ES-I3 (cell line): ENCODE results near the gene CLCA2.

Experiments used
- H3K36me3 ChIP-seq: 2 replicates; pipeline ENCODE4 v1.6.1; 2013; ENCODE audit warnings: mild to moderate bottlenecking, low read length, control low read depth, moderate library complexity; ENCODE audit not compliant: insufficient read depth
- H3K4me1 ChIP-seq: 2 replicates; pipeline ENCODE4 v1.6.1; 2013; ENCODE audit warnings: mild to moderate bottlenecking, control low read depth, low read length; ENCODE audit not compliant: insufficient read depth
- H3K9ac ChIP-seq: 2 replicates; pipeline ENCODE4 v1.6.1; 2013; ENCODE audit warnings: low read depth, mild to moderate bottlenecking, low read length, moderate library complexity
- H3K9me3 ChIP-seq: 2 replicates; pipeline ENCODE4 v1.6.1; 2013; ENCODE audit warnings: mild to moderate bottlenecking, low read length, moderate library complexity; ENCODE audit not compliant: control insufficient read depth, insufficient read depth

The CLCA2 gene

DNA sequence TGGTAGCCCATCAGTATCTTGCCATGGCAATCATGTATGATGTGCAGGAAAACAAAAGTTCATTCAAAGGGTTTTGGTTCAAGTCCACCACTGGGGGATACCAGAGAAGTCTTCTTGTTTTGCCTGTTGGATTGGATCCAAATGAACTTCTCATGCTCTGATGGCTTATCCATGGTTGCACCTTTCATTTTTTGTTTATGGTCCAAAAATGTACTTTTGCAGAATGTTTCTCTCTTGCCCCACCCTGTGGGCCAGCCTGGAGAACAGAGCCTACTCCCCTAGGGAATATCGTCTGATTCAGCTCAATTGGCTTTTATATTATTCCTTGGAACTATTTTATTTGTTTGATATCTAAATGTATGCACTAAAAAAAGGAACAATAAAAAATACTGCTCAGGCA is 24.7 kb downstream of the CLCA2 start:
- Histone ChIP-seq H3K9ac (no peak overlapping the region), H3K9me3 (no peaks in the 10 kb centered on the region), H3K36me3 (no peaks in the 10 kb centered on the region), H3K4me1 (no peaks in the 10 kb centered on the region)

DNA sequence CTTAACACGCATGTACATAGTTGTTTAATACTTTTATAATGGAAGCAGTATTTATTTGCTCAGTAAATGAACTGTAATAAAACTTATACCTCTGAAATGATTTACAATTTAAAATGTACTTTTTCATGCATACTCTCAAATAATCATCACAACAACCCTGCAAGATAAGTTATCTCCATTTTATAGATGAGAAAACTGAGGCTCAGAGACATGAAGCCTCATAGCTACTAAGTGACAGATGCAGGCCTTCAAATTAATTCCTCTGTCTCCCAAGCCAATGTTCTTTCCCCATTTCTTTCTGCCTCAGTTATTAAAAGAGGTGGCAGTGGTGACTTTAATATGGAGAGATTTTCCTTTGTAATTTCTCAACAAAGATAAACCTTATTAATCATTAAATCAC is 25.1 kb downstream of the CLCA2 start:
- Histone ChIP-seq H3K9me3 (no peaks in the 10 kb centered on the region), H3K4me1 (no peaks in the 10 kb centered on the region), H3K9ac (no peak overlapping the region), H3K36me3 (no peaks in the 10 kb centered on the region)

DNA sequence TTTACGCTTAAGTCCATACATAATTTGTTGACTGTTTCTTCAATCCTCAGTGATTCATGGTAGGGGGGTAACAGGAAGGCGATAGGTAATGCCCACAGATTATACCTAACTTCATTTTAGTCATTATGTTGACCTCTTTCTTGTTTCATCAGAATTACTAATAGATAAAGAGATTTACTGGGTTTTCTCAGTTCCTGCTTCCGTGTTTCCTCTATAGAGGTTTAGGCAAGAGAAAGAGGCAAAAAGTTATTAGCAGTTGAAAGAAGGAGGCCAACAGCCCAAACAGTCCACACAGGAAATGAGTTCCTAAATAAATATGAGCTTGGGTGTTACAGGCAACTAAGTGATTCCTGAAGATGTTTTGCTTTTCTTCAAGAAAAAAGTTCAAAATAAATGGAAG is 26.9 kb downstream of the CLCA2 start:
- Histone ChIP-seq H3K9ac (no peak overlapping the region), H3K36me3 (no peaks in the 10 kb centered on the region), H3K4me1 (no peaks in the 10 kb centered on the region), H3K9me3 (no peaks in the 10 kb centered on the region)

DNA sequence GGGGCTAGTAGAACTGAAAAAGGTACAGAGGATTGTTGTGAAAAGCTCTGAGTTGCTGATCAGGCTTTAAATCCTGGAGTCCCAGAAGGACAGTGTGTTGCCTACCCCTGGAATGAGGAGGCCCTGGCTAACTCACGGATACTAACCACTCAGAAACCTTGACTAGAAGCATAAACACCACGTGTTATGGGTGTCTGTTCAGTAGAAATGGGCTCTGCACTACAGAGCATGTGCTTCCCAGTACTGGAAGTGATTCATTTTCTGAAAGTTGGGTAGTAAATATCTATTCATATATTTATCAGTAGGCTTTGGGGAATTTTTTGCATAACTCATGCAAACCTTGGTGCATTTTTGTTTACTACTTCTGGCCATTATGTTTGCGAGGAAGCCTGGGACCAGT is 29.7 kb downstream of the CLCA2 start:
- Histone ChIP-seq H3K9ac (no peak overlapping the region), H3K4me1 (no peaks in the 10 kb centered on the region), H3K36me3 (no peaks in the 10 kb centered on the region), H3K9me3 (no peaks in the 10 kb centered on the region)

DNA sequence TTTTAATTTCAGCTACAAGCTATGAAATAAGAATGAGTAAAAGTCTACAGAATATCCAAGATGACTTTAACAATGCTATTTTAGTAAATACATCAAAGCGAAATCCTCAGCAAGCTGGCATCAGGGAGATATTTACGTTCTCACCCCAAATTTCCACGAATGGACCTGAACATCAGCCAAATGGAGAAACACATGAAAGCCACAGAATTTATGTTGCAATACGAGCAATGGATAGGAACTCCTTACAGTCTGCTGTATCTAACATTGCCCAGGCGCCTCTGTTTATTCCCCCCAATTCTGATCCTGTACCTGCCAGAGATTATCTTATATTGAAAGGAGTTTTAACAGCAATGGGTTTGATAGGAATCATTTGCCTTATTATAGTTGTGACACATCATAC is 31.1 kb downstream of the CLCA2 start:
- Histone ChIP-seq H3K4me1 (no peaks in the 10 kb centered on the region), H3K9ac (no peak overlapping the region)

DNA sequence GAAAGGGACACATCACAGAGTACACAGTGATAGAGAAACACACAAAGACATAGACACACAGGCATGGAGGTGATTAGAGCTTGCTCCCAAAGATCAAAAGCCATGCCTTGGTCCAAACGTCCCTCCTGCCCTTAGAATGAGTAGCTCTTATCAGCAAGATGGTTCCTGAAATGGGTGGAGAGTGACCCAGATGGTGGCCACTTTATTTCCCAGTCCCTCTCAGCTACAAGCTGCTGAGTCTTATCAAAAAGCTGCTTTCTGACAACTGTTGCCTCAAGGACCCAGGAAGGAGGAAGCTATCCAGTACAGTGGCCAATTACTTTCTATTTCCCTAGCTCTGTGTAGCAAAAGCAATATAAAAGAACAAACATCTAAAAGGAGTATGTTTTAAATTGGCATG is 37.0 kb downstream of the CLCA2 start:
- Histone ChIP-seq H3K4me1 (no peaks in the 10 kb centered on the region), H3K9me3 (no peaks in the 10 kb centered on the region), H3K9ac (no peak overlapping the region), H3K36me3 (no peaks in the 10 kb centered on the region)

More for the DNA sequence above, 31.1 kb downstream of the CLCA2 start:
- no peaks in the 10 kb centered on the region for H3K9me3 ChIP-seq
- no peaks in the 10 kb centered on the region for H3K36me3 ChIP-seq

DNA sequence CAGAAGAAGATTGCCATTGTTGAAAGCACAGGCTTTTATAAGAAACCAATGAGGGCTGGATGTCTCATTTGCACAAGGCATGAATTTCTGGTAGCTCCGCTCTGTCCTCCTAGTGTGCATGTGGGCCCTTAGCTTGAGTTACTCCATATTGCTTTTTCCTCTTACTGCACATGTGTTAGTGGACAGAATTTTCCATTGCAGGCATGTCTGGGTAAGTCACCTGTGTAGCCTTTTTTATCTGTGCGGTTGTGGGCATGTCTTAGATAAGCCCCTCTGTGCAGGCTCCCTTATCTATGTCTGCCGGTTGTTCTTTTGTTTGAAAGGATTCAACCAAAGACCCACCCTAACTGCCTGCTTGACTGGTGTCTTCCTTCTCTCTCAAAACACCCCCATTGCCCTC is 37.5 kb downstream of the CLCA2 start:
- Histone ChIP-seq H3K9me3 (no peaks in the 10 kb centered on the region), H3K9ac (no peak overlapping the region), H3K36me3 (no peaks in the 10 kb centered on the region), H3K4me1 (no peaks in the 10 kb centered on the region)

DNA sequence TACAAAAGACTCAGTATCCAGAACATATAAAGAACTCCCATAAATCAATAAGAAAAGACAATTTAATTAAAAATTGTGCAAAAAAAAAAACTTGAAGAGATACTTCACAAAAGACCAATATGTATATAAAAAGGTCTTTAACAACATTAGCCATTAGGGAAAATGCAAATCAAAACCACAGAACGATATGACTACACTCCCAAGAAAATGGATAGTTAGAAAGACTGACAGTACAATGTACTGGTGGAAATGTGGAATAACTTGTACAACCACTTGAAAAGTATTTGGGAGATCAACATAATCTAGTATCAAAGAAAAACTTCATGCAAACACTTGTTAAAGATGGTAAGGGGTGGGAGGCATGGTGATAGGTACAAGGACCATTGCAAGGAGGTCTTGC is 40.8 kb downstream of the CLCA2 start:
- no peak overlapping the region for H3K9ac ChIP-seq
- no peaks in the 10 kb centered on the region for H3K4me1 ChIP-seq
- no peaks in the 10 kb centered on the region for H3K36me3 ChIP-seq
- no peaks in the 10 kb centered on the region for H3K9me3 ChIP-seq

DNA sequence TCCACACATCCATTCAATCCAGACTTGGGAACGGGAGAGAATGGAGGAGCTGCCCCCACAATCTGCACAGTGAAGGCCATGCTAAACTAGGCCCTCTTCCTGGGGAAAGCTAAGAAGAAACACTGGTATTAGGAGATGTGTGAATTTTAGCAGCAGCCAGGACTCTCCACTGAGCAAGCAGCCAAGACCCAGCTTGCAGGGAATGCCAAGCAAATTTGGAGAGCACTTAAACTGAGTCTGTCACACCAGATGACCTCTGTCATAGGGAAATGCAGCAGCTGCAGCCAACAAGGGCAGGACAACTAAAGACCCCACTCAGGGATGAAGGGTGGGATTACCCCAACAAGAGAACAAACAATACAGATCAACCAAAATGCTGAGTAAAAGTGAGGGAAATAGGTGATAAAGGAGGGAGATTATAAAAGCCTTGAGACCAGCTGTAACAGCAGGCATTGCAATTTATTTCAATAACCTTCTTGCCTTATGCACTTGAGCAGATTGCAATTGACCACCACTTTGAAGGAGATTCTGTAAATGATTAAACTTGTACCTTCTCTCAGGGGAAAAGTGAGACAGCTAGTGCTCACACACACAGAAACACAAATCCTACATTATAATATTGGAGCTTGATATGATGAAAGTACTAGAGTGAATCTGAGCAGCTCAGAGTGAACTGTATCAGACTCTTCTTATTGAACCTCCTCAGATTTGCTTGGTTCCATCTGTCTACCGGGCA is 42.3 kb downstream of the CLCA2 start:
- Histone ChIP-seq H3K9ac (no peak overlapping the region), H3K36me3 (no peaks in the 10 kb centered on the region), H3K4me1 (no peaks in the 10 kb centered on the region), H3K9me3 (no peaks in the 10 kb centered on the region)

DNA sequence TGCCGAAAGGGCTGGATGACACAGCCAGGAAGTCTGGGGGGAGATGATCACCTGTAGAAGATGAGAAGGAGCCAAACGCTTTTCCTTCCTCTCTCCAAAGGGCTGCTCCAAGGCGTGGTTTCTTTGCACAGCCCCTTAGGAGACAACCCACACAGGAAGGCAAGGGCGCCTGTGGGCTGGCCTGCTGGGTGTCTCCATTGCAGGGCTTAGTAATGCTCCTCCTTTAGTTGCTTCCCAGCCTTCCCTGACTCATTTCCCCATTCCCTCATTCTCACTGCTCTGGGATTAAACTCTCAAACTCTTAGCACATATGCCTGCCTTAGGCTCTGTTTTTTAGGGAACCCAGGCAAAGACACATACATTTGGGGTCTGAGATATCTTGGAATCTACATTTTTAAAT is 43.0 kb downstream of the CLCA2 start:
- Histone ChIP-seq H3K9ac (no peak overlapping the region), H3K36me3 (no peaks in the 10 kb centered on the region), H3K9me3 (no peaks in the 10 kb centered on the region), H3K4me1 (no peaks in the 10 kb centered on the region)

DNA sequence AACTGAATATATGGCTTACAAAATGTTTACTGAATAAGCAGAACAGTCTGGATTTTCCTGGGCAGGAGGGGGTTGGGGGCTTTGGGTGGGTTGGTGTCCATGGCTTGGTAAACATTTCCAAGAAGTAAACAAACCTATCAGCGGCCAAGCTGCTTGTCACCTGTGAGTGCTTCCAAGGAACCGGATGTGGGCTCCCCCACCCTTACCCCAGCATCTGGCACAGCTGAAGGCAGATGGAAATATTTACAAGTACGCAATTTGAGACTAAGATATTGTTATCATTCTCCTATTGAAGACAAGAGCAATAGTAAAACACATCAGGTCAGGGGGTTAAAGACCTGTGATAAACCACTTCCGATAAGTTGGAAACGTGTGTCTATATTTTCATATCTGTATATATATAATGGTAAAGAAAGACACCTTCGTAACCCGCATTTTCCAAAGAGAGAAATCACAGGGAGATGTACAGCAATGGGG is 44.6 kb downstream of the CLCA2 start, which contains the start of gene CLCA1:
TSS of gene CLCA1 (plus strand) at position 427 of the 477 bp plus-strand sequence. CDS start at position 472, 45 bp downstream.
- no peaks in the 10 kb centered on the region for H3K4me1 ChIP-seq
- no peaks in the 10 kb centered on the region for H3K9me3 ChIP-seq
- H3K36me3 ChIP-seq = no peaks in the 10 kb centered on the region
- no peak within 1 kb of the TSS for H3K9ac ChIP-seq

DNA sequence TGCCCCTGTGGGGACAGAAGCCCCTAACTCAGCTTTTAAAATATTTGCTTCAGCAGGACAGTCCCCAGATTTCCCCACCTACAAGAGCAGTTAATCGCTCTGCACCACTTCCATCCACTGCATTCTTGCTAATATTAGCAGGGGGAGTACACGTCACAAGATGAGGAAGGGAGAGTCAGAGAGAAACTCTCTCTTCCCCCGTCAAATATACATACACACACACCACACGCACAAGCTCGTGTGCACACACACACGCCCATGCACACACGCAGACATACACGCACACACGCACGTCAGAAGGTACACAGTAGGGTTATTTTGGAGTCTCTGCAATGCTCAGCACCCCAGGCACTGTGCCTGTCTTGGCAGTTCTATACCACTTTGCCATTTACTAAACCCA is 46.9 kb downstream of the CLCA2 start:
- Histone ChIP-seq H3K4me1 (no peaks in the 10 kb centered on the region), H3K9me3 (no peaks in the 10 kb centered on the region), H3K9ac (no peak overlapping the region), H3K36me3 (no peaks in the 10 kb centered on the region)

DNA sequence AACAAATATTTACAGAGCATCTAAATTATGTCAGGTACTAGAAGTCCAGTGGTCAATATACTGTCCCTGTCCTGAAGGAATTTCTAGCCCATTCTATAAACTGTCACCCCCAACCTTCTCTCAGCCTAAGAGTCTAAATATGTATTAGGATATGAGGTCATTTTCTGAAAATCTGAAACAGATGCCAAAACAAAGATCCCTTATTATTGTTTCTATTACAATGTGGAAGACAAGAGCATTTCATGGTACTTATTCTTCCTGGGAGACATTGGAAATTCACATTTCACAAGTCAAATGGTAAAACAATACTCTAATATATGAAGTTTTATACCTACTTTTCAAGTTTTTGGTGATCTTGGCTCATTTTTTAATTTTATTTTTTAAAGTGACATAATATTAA is 47.3 kb downstream of the CLCA2 start:
- Histone ChIP-seq H3K4me1 (no peaks in the 10 kb centered on the region), H3K9ac (no peak overlapping the region), H3K9me3 (no peaks in the 10 kb centered on the region), H3K36me3 (no peaks in the 10 kb centered on the region)

DNA sequence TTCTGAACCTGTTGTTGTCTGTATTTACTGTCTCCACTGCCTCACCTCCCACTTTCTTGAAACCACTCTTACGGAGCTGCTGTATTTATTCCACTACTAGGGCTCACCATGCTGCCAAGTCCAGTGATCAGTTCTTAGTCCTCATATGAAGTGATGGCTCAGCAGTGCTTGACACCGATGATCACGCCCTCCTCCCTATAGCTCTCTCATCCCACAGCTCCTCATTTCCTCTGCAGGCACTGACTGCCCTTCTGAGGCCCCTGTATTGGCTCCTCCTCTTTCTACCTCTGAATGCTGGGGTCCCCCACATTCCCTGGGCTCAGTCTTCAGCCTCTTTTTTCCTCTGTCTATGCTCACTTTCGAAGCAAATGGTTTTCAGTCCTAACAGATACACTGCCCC is 48.2 kb downstream of the CLCA2 start:
- Histone ChIP-seq H3K36me3 (no peaks in the 10 kb centered on the region), H3K4me1 (no peaks in the 10 kb centered on the region), H3K9me3 (no peaks in the 10 kb centered on the region), H3K9ac (no peak overlapping the region)

DNA sequence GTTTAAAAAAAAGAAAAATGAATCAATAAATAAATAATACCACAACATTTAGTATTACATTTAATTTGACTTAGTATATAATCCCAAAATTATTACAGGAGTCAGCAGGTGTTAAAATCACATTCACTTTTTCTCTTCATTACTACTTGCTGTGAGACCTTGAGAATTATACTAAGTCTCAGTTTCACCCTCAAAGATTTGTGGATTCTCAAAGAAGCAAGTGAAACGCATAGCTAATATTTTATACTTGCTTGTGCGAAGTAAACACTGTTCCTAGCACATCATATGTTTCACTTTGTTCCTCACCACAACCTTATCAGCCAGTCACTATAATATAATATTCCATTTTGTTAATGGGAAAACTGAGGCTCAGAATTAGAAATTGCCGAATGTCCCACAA is 48.8 kb downstream of the CLCA2 start:
- no peak overlapping the region for H3K9ac ChIP-seq
- no peaks in the 10 kb centered on the region for H3K4me1 ChIP-seq
- H3K9me3 ChIP-seq = no peaks in the 10 kb centered on the region
- H3K36me3 ChIP-seq = no peaks in the 10 kb centered on the region
